Nephron progenitor cell (in vitro differentiated cells): ENCODE measurements around the gene DUS1L.

ENCODE experiments used
- DNase-seq: peaks from one replicate; pipeline ENCODE4 v3.0.0; 2021
- H3K27ac Mint-ChIP-seq: 2 replicates; pipeline ENCODE4 v1.8.0; 2021; ENCODE audit warnings: mild to moderate bottlenecking, moderate library complexity, mixed read lengths
- H3K27me3 Mint-ChIP-seq: 2 replicates; pipeline ENCODE4 v1.8.0; 2021; ENCODE audit warnings: mild to moderate bottlenecking, low read depth, mixed read lengths; ENCODE audit not compliant: poor library complexity
- H3K36me3 Mint-ChIP-seq: 2 replicates; pipeline ENCODE4 v1.8.0; 2021; ENCODE audit warnings: low read depth, mixed read lengths
- H3K4me1 Mint-ChIP-seq: 2 replicates; pipeline ENCODE4 v1.8.0; 2021; ENCODE audit warnings: mixed read lengths
- H3K4me3 Mint-ChIP-seq: 2 replicates; pipeline ENCODE4 v1.8.0; 2021; ENCODE audit warnings: mild to moderate bottlenecking, moderate library complexity, mixed read lengths
- H3K9me3 Mint-ChIP-seq: 2 replicates; pipeline ENCODE4 v1.8.0; 2021; ENCODE audit warnings: mild to moderate bottlenecking, moderate library complexity, mixed read lengths
- TF ChIP-seq, protein P1 (sequence below): fragments of 200-600 bp; sonication (generic); IDR thresholded peaks from 2 replicates; pipeline ENCODE4 v1.5.0; 2021; ENCODE audit warnings: antibody characterized with exemption

The DUS1L gene

DNA sequence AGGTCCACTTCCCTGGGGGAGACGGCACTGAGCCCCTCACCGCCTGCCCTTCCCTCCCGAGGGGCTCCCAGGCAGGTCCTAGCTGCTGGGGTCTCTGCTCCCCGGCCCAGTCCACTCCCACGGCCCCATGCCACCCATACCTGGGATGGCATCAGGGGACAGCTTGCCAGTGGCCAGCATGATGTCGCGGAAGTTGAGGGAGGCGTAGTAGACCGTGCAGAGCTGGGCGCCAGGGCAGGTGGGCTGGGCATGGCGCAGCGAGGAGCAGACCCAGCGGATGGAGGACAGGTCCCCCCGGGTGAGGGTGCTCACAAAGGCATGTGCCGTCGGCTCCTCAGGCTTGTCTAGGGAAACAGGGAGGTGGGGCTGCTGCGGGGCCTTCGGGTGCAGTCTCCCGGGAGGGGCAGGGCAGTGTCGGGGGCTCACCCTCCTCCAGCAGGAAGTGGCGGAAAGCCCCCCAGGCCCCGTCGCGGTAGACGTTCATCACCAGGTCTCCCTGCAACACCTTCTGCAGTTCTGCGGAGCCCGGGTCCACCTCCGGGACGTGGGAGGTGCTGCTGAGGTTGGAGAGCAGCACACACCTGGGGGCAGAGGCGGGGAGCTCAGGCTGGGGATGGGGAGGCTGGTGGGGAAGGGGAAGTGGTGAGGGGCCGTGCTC lies 18.9 kb upstream of the DUS1L start:
- Mint-ChIP-seq H3K4me3 (no peak overlapping the region), H3K9me3 (no peaks in the 10 kb centered on the region), H3K4me1 (no peaks in the 10 kb centered on the region), H3K27me3 (no peaks in the 10 kb centered on the region), H3K36me3 (no peaks in the 10 kb centered on the region), H3K27ac (no peak overlapping the region)
- TF ChIP-seq, protein P1, sequence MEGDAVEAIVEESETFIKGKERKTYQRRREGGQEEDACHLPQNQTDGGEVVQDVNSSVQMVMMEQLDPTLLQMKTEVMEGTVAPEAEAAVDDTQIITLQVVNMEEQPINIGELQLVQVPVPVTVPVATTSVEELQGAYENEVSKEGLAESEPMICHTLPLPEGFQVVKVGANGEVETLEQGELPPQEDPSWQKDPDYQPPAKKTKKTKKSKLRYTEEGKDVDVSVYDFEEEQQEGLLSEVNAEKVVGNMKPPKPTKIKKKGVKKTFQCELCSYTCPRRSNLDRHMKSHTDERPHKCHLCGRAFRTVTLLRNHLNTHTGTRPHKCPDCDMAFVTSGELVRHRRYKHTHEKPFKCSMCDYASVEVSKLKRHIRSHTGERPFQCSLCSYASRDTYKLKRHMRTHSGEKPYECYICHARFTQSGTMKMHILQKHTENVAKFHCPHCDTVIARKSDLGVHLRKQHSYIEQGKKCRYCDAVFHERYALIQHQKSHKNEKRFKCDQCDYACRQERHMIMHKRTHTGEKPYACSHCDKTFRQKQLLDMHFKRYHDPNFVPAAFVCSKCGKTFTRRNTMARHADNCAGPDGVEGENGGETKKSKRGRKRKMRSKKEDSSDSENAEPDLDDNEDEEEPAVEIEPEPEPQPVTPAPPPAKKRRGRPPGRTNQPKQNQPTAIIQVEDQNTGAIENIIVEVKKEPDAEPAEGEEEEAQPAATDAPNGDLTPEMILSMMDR: no peak
- DNase-seq: no peak

DNA sequence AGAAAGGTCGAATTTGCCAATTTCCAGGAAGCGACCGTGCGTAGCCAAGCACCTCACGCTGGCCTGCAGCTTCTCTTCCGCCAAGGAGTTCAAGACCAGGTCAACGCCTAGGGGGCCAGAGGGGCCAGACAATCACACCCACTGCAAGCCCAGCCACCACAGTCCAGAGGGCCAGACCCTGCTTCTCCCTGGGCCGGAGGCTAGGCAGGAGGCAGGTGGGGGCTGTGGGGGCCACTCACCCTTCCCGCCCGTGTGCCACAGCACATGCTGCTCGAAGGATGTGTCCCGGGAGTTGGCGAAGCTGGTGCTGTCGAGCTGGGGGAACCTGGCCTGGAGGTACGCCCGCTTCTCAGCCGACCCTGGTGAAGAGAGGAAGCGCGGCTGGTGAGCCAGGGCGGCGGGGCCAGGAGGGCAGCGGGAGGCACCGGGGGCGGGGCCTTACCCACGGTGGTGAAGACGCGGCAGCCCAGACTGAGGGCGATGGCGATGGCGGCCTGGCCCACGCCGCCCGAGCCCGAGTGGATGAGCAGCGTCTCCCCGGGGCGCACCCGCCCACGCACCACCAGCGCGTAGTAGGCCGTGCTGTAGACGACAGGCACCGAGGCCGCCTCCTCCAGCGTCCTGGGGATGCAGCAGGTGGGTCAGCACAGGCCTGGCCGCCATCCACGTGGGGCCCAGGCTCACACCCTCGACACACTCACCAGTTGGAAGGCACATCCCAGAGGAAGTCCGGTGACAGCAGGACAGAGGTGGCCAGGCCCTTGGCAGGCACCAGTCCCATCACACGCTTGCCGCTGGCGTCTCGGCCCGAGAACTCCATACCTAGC lies 18.1 kb upstream of the DUS1L start:
- no peaks in the 10 kb centered on the region for H3K27me3 Mint-ChIP-seq
- no peak for DNase-seq
- no peaks in the 10 kb centered on the region for H3K9me3 Mint-ChIP-seq
- no peak overlapping the region for H3K27ac Mint-ChIP-seq
- H3K36me3 Mint-ChIP-seq: no peaks in the 10 kb centered on the region
- no peak overlapping the region for H3K4me3 Mint-ChIP-seq
- TF ChIP-seq, protein P1: no peak
- H3K4me1 Mint-ChIP-seq: no peaks in the 10 kb centered on the region

DNA sequence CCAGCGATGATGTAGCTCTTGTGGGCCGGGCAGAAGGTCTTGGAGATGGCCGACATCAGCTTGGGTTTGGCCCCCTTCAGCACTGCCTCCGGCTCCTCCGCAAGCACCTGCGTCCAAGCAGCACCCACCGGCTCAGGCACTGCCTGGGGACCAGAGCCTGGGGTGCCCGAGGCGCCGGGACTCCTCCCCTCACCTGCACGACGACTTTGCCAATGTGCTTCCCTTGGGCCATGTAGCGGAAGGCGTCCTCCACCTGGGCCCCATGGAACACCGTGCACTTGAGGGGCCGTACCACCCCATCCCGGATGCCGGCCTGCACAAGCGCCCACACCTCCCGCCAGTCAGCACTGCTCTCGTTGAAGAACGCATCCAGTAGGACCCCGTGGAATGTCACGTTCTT lies 17.4 kb upstream of the DUS1L start:
- H3K4me3 Mint-ChIP-seq: no peak overlapping the region
- H3K27me3 Mint-ChIP-seq: peaks cover 2% of the 10 kb centered on the region
- no peaks in the 10 kb centered on the region for H3K9me3 Mint-ChIP-seq
- TF ChIP-seq, protein P1: no peak
- peaks cover 4% of the 10 kb centered on the region for H3K36me3 Mint-ChIP-seq
- peaks cover 4% of the 10 kb centered on the region for H3K4me1 Mint-ChIP-seq
- no peak for DNase-seq
- H3K27ac Mint-ChIP-seq: no peak overlapping the region

DNA sequence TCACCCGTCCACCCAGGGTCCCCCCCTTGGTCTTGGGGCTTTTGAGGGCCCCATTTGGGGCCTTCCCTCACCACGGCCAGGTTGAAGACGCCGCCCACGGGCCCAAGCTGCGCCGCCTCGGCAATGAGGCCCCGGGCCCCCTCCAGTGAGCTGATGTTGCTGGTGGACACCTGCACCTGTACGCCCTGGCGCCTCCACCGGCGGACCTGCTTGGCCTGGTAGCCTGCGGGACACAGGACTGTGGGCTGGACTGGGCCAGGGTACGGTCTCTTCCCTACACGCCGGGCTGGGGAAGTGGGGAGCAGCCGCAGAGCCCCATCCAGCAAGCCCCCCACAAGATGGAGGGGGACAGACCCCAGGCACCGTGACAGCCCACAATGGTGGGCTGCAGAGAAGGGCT lies 16.9 kb upstream of the DUS1L start:
- Mint-ChIP-seq H3K4me3 (no peak overlapping the region), H3K9me3 (no peaks in the 10 kb centered on the region), H3K36me3 (peaks cover 5% of the 10 kb centered on the region), H3K27ac (no peak overlapping the region), H3K4me1 (peaks cover 6% of the 10 kb centered on the region), H3K27me3 (peaks cover 3% of the 10 kb centered on the region)
- no peak for DNase-seq
- TF ChIP-seq, protein P1: no peak

DNA sequence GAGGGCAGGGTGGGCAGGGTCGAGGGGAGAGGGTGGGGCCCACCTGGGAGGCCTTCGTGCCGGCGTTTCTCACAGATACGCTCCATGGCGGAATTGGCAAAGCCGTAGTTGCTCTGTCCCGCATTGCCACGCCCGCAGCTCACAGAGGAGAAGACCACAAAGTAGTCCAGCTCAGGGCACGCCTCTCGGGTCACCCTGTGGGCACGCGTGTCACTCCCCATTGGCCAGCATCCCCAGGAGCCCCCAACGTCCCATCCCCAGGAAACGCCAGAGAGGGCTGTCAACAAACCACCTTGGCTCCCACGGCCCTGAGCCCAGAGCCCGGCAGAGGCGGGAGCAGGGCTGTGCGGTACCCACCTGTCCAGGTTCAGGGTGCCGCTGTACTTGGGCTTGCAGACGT lies 16.4 kb upstream of the DUS1L start:
- H3K4me1 Mint-ChIP-seq: peaks cover 7% of the 10 kb centered on the region
- H3K36me3 Mint-ChIP-seq: peaks cover 5% of the 10 kb centered on the region
- H3K27ac Mint-ChIP-seq: no peak overlapping the region
- DNase-seq: no peak
- no peaks in the 10 kb centered on the region for H3K9me3 Mint-ChIP-seq
- TF ChIP-seq, protein P1: no peak
- peaks cover 3% of the 10 kb centered on the region for H3K27me3 Mint-ChIP-seq
- no peak overlapping the region for H3K4me3 Mint-ChIP-seq
